H1 (cell line): ENCODE measurements around the gene NDC1. TPM values are rescaled to one million over a fixed set of nuclear protein-coding genes. Genes with fewer than 3 reads are reported as not detected.

Experiments used
- CTCF ChIA-PET: fragments of 300-600 bp; sonication (Branson Sonifier 250); formaldehyde crosslinking; loops from one replicate; lab custom pipeline; 2021; ENCODE audit not compliant: partially characterized antibody; lab: Charles Lee
- POLR2A ChIA-PET: fragments of 300-600 bp; sonication (Branson Sonifier 250); formaldehyde crosslinking; loops from one replicate; lab custom pipeline; 2021; ENCODE audit warnings: inconsistent platforms; ENCODE audit not compliant: partially characterized antibody; lab: Charles Lee
- DNase-seq, 2 experiments: peaks; one replicate each; pipeline versions ENCODE4 v3.0.0 to v3.0.0-alpha.2; 2010 to 2022; ENCODE audit warnings: low spot score in 2 of 2, low read depth in 1 of 2, mixed read lengths in 1 of 2
- FAIRE-seq: peaks from 2 replicates; lab custom pipeline; 2011; peaks lifted over from hg19 to GRCh38; lab: Jason Lieb, UNC
- H2AFZ ChIP-seq: 2 replicates; pipeline ENCODE4 v1.8.1; 2012; ENCODE audit warnings: low read length, inconsistent platforms
- H2AK5ac ChIP-seq: 2 replicates; pipeline ENCODE4 v1.6.1; 2013; ENCODE audit warnings: low read depth, low read length
- H2BK120ac ChIP-seq: replicated peaks from 2 replicates; pipeline ENCODE3; 2013; ENCODE audit warnings: low read depth, low read length, inconsistent platforms
- H2BK12ac ChIP-seq: 2 replicates; pipeline ENCODE4 v1.6.1; 2013; ENCODE audit warnings: low read depth, low read length
- H2BK15ac ChIP-seq: 2 replicates; pipeline ENCODE4 v1.6.1; 2013; ENCODE audit warnings: low read length
- H2BK20ac ChIP-seq: 2 replicates; pipeline ENCODE4 v1.6.1; 2013; ENCODE audit warnings: low read length
- H2BK5ac ChIP-seq: 2 replicates; pipeline ENCODE4 v1.6.1; 2013; ENCODE audit warnings: low read depth, low read length
- H3K14ac ChIP-seq: 2 replicates; pipeline ENCODE4 v1.6.1; 2013; ENCODE audit warnings: inconsistent platforms; ENCODE audit not compliant: insufficient read length
- H3K18ac ChIP-seq: 2 replicates; pipeline ENCODE4 v1.6.1; 2013; ENCODE audit warnings: low read length; ENCODE audit errors: extremely low read depth
- H3K23ac ChIP-seq: 2 replicates; pipeline ENCODE4 v1.6.1; 2013; ENCODE audit warnings: inconsistent platforms; ENCODE audit not compliant: insufficient read length
- H3K23me2 ChIP-seq: 2 replicates; pipeline ENCODE4 v1.6.1; 2013; ENCODE audit warnings: low read depth, low read length
- H3K27ac ChIP-seq: 2 replicates; pipeline ENCODE4 v1.6.1; 2011; ENCODE audit warnings: low read depth, low read length, inconsistent platforms
- H3K27me3 ChIP-seq, 4 experiments: replicated peaks in 1 of 4; 1 replicate in 1 of 4; 2 replicates in 3 of 4; pipeline versions ENCODE4 v1.6.1 to v1.8.1; 2011 to 2013; ENCODE audit warnings: low read length in 3 of 4, mild to moderate bottlenecking in 3 of 4, inconsistent platforms in 2 of 4, mixed read lengths in 2 of 4, moderate library complexity in 1 of 4; ENCODE audit not compliant: control insufficient read depth in 3 of 4, insufficient read depth in 3 of 4; ENCODE audit errors: extremely low read depth in 1 of 4
- H3K36me3 ChIP-seq, 4 experiments: 2 replicates each; pipeline versions ENCODE4 v1.6.1 to v1.8.1; 2011 to 2013; ENCODE audit warnings: mild to moderate bottlenecking in 4 of 4, low read length in 3 of 4, moderate library complexity in 2 of 4, control low read depth in 1 of 4, inconsistent platforms in 1 of 4; ENCODE audit not compliant: insufficient read depth in 4 of 4, control insufficient read depth in 2 of 4
- H3K4ac ChIP-seq: replicated peaks from 2 replicates; pipeline ENCODE3; 2013; ENCODE audit warnings: low read length, low read depth, mixed read lengths, inconsistent platforms; ENCODE audit not compliant: insufficient read length
- H3K4me1 ChIP-seq, 4 experiments: replicated peaks in 1 of 4; 1 replicate in 1 of 4; 2 replicates in 3 of 4; pipeline versions ENCODE4 v1.6.1 to v1.8.1; 2011 to 2013; ENCODE audit warnings: low read length in 3 of 4, inconsistent platforms in 2 of 4, mixed read lengths in 1 of 4; ENCODE audit not compliant: insufficient read depth in 4 of 4, control insufficient read depth in 3 of 4
- H3K4me2 ChIP-seq, 2 experiments: 2 replicates each; pipeline versions ENCODE4 v1.6.1 to v1.8.1; 2011 to 2013; ENCODE audit warnings: low read depth in 2 of 2, low read length in 2 of 2, control low read depth in 1 of 2, inconsistent platforms in 1 of 2, mild to moderate bottlenecking in 1 of 2; ENCODE audit not compliant: insufficient read depth in 1 of 2
- H3K4me3 ChIP-seq, 4 experiments: fragments of 200-600, 300-600 bp in 1 of 4; sonication (generic), shearing (Covaris generic), sonication (Bioruptor Twin) in 1 of 4; 2 replicates each; pipeline versions ENCODE4 v1.5.1 to v1.8.1; 2011 to 2016; ENCODE audit warnings: low read length in 4 of 4, low read depth in 3 of 4, control low read depth in 2 of 4, inconsistent platforms in 2 of 4, mild to moderate bottlenecking in 2 of 4, mixed read lengths in 1 of 4, moderate library complexity in 1 of 4; ENCODE audit not compliant: insufficient read depth in 2 of 4; ENCODE audit errors: extremely low read depth in 1 of 4
- H3K56ac ChIP-seq: replicated peaks from 2 replicates; pipeline ENCODE3; 2013; ENCODE audit warnings: low read depth, mild to moderate bottlenecking, mixed read lengths, low read length, inconsistent platforms; ENCODE audit not compliant: insufficient read length
- H3K79me1 ChIP-seq: 2 replicates; pipeline ENCODE4 v1.6.1; 2013; ENCODE audit warnings: low read depth, low read length, control low read depth
- H3K79me2 ChIP-seq, 2 experiments: 2 replicates each; pipeline versions ENCODE4 v1.6.1 to v1.8.1; 2012 to 2013; ENCODE audit warnings: low read length in 2 of 2, mild to moderate bottlenecking in 2 of 2, inconsistent platforms in 1 of 2; ENCODE audit not compliant: insufficient read depth in 2 of 2, control insufficient read depth in 1 of 2
- H3K9ac ChIP-seq, 4 experiments: replicated peaks in 1 of 4; 1 replicate in 1 of 4; 2 replicates in 3 of 4; pipeline versions ENCODE4 v1.6.1 to v1.8.1; 2011 to 2013; ENCODE audit warnings: low read depth in 3 of 4, low read length in 3 of 4, control low read depth in 2 of 4, mild to moderate bottlenecking in 2 of 4, moderate library complexity in 2 of 4, inconsistent platforms in 1 of 4; ENCODE audit errors: extremely low read depth in 1 of 4
- H3K9me3 ChIP-seq, 2 experiments: 2 replicates each; pipeline versions ENCODE4 v1.6.1 to v1.8.1; 2012 to 2013; ENCODE audit warnings: mild to moderate bottlenecking in 2 of 2, moderate library complexity in 2 of 2, control low read depth in 1 of 2, inconsistent platforms in 1 of 2, low read depth in 1 of 2, low read length in 1 of 2, mixed read lengths in 1 of 2; ENCODE audit not compliant: insufficient read depth in 2 of 2
- H4K20me1 ChIP-seq, 2 experiments: replicated peaks in 1 of 2; 2 replicates each; pipeline versions ENCODE3 to v1.8.1; 2011 to 2013; ENCODE audit warnings: inconsistent platforms in 2 of 2, low read length in 2 of 2, mild to moderate bottlenecking in 1 of 2; ENCODE audit not compliant: insufficient read depth in 2 of 2, control insufficient read depth in 1 of 2
- H4K5ac ChIP-seq: 2 replicates; pipeline ENCODE4 v1.6.1; 2013; ENCODE audit warnings: low read length, low read depth, mixed read lengths, inconsistent platforms; ENCODE audit not compliant: insufficient read length
- H4K8ac ChIP-seq: 2 replicates; pipeline ENCODE4 v1.8.0; 2013; ENCODE audit warnings: mild to moderate bottlenecking, moderate library complexity, low read length, inconsistent platforms; ENCODE audit not compliant: insufficient read depth; ENCODE audit errors: extremely low read depth
- H4K91ac ChIP-seq: replicated peaks from 2 replicates; pipeline ENCODE3; 2013; ENCODE audit warnings: low read length, mixed read lengths, inconsistent platforms; ENCODE audit not compliant: insufficient read length
- KDM1A ChIP-seq: fragments of 200-600, 300-600 bp; sonication (generic); IDR thresholded peaks from 2 replicates; pipeline ENCODE4 v1.7.1; 2016; ENCODE audit warnings: mild to moderate bottlenecking, low read length, borderline replicate concordance
- WGBS, 2 experiments: shearing (Covaris generic) in 1 of 2; methylation state at CpG; one replicate each; pipeline versions ENCODE4 v1.1.6 to v1.1.7; 2013 to 2015; ENCODE audit warnings: low lambda C conversion rate in 2 of 2, mixed read lengths in 2 of 2, inconsistent platforms in 1 of 2, low coverage in 1 of 2, missing lambda C conversion rate in 1 of 2; ENCODE audit not compliant: insufficient replicate concordance in 2 of 2, insufficient coverage in 1 of 2, insufficient read length in 1 of 2; ENCODE audit errors: extremely low coverage in 1 of 2, missing lambda C conversion rate in 1 of 2; 5-methylcytosine and 5-hydroxymethylcytosine counted together
- polyA plus RNA-seq, 7 experiments: library from polyadenylated mRNA; depleted of rRNA in 3 of 7; stranded (reverse) in 5 of 7; unstranded in 2 of 7; fragments of >200 nt in 5 of 7; fragments of 200-250 nt in 2 of 7; gene quantifications; 1 replicate in 5 of 7; 2 replicates in 1 of 7; 4 replicates in 1 of 7; pipeline versions ENCODE4 v1.2.1 to v1.2.3, GENCODE V29; 2011 to 2013; ENCODE audit warnings: missing spikeins in 2 of 7, mixed read lengths in 2 of 7
- total RNA-seq: library from RNA; stranded (reverse); fragmentation: NEBNext Ultra II Directional; extraction: Animal tissue kit (Norgen Biotek cat#: 25700); gene quantifications from 2 replicates; pipeline ENCODE4 v1.2.1, GENCODE V29; 2021

NDC1 gene
- total and polyA plus RNA-seq, 2 of the 8 experiments (the other 6 are each of a cell fraction or from before 2014, with no cell fraction given) = 62.9 to 66.1 TPM

DNA sequence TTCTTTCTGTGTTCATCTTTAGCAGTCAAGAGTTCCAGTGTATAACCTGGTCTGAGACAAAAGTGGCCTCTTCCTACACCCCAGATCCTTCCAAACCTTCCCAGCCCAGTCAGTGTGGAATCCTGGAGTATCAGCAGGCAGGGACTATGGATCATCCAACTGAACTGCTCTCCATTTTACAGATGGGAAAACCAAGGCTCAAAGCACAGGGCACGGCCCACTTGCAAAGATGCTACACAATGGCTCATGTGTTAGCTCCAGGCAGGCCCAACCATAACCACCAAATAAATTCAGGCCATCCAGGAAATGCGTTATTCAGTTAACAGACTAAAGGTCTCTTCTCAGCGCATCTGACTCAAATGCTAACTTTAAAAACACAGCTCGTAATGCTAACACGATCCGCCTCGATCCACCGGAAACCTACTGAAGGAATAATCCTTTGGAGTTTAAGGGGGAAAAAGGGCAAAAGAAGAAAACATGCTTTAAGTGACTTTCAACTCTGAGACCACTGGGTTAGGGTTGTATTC lies 106.3 kb downstream of the NDC1 start:
- Histone ChIP-seq H3K9me3 (no peaks in the 10 kb centered on the region), H3K4ac (no peak overlapping the region), H4K5ac (no peak overlapping the region), H3K79me1 (no peaks in the 10 kb centered on the region), H2AK5ac (no peak overlapping the region), H3K14ac (no peak overlapping the region), H2BK5ac (no peak overlapping the region), H4K91ac (no peak overlapping the region), H3K36me3 (no peaks in the 10 kb centered on the region), H3K18ac (no peak overlapping the region), H3K79me2 (no peaks in the 10 kb centered on the region), H3K4me3 (no peak overlapping the region), H3K9ac (no peak overlapping the region), H2BK120ac (no peak overlapping the region), H4K20me1 (no peaks in the 10 kb centered on the region), H2BK15ac (no peak overlapping the region), H3K23me2 (no peaks in the 10 kb centered on the region), H4K8ac (no peak overlapping the region), H2BK12ac (no peak overlapping the region), H3K56ac (no peak overlapping the region), H3K4me1 (no peaks in the 10 kb centered on the region), H3K4me2 (no peak overlapping the region), H2AFZ (no peak overlapping the region), H2BK20ac (no peak overlapping the region), H3K23ac (no peak overlapping the region), H3K27ac (no peak overlapping the region), H3K27me3 (peaks cover 9 to 16% (median 16%) of the 10 kb centered on the region in 4 experiments)
- 91% methylated on average over 8 of the region's 8 CpGs; no CpG with 5 or more reads in 1 of the 2 experiments for WGBS, 2 experiments
- ChIA-PET CTCF (interaction anchor here (0.9 to 2.8 kb wide), 2 partner anchors 16 to 40 kb away, joined by 3 to 13 read pairs; no protein-coding TSS in a partner anchor), POLR2A (no interaction called here)
- FAIRE-seq (no peak), DNase-seq (no peak)
- 0 out of 2 replicates have a peak, but pooled peaks have one; percentile 44 for TF ChIP-seq KDM1A
